SKM-1 treated with dmso at 0.1 percent for 144 hours (cell line): ENCODE data around the gene RAB38.

Experiments
- DNase-seq: peaks from one replicate; lab custom pipeline; 2025; ENCODE audit not compliant: unreplicated experiment; lab: John Stamatoyannopoulos, UW

Gene RAB38

DNA sequence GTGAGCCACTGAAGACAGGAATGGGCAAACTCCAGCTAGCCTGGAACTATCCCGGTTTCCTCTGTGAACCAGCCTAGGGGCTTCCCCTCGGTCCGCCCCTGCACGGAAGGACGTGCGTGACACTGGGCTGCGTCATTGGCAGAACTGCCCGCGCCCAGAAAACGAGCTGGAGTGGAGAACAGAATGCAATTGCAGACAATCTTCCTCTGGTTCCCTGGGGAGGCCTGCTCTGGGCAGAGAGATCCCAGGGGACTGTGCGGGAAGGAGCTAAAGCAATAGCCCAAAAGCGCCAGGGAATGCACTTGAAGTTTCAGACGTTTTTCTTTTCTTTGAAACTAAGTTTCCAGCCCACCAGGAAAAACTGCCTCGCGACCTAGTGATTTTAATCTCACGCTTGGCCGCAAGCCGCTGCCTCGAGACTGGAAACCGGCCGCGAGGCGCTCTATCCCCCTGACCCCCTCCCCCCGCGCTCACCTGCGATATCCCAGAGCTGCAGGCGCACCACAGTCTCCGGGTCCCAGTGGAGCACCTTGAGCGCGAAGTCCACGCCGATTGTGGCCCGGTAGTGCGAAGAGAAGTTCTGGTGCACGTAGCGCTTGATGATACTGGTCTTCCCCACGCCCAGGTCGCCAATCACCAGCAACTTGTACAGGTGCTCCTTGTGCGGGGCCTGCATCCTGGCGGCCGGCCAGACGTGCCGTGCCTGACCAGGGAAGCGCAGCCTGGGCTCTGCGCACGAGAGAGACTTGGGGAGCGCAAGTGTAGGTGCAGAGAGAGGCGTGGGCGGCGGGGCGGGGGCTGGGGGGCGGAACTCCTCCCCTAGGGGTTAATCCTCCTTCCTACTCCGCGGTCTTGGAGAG lies at the start of gene RAB38:
RAB38 (minus strand) TSS at position 735 of the 860 bp plus-strand sequence; CDS start at position 676, 59 bp downstream.
- peak; percentile 37 for DNase-seq

DNA sequence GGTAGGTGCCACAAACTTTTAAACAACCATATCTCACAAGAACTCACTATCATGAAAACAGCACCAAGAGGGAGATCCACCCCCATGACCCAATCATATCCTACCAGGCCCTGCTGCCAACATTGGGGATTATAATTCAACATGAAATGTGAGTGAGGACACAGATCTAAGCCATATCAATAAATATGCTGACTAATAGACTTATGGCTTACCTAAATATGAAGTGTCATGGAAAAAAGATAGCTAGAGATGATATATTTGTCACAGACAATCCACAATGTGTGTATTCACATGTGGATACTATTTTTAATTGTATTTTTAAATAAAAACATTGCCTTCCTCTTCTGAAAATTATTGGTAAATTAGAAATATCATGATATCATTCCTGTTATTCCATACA lies 38.2 kb upstream of the RAB38 start:
- DNase-seq = no peak

DNA sequence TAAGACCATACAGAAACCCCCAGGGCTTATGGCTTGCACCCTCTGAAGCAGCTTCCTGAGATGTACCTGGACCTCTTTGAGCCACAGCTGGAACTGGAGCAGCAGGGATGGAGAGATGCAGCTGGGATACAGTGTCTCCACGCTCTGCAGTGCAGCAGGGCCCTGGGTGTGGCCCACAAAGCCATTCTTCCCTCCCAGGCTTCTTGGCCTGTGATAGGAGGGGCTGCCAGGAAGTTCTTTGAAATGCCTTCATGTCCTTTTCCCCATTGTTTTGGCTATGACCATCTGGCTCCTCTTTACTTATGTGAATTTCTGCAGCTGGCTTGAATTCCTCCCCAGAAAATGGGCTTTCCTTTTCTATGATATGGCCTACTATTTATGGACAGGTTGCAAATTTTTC lies 37.1 kb upstream of the RAB38 start:
- no peak for DNase-seq

DNA sequence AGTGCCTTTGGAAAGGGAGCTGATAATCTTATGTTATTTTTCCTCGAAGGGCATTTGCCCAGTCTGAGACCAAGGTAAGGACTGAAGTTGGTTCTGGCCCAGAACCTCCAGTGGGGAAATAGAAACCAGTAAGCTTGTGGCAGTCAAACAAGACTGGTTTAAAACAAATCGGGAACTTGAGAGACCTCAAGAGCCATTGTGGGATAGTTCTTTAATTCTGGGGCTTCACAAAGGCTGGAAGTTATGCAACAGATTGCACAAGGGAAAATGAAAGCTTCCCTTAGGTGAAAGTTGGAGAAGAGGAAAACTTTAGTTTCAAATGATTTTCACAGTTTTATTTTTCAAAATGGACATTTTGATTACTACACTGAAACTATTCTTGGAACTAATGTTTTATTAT lies 33.5 kb upstream of the RAB38 start:
- peak; percentile 63 for DNase-seq

DNA sequence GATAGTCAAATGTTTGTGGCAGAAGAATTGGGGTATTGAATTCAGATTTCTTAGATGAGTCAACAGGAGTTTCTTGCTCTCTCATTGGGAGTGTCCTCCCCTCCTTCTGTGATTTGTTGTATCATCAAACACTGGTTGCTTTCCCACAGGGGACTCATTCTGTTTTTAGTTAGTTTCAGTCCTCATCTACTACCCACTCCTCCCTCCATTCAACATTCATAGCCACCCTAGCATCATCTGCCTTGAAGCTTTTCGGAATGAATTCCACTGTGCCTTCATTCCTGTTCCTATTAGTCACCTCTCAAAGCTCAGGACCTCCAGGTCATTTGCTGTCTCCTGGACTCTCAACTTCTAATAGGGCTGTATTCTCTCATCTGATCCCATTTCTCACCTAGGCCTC lies 31.5 kb upstream of the RAB38 start:
- DNase-seq = no peak

DNA sequence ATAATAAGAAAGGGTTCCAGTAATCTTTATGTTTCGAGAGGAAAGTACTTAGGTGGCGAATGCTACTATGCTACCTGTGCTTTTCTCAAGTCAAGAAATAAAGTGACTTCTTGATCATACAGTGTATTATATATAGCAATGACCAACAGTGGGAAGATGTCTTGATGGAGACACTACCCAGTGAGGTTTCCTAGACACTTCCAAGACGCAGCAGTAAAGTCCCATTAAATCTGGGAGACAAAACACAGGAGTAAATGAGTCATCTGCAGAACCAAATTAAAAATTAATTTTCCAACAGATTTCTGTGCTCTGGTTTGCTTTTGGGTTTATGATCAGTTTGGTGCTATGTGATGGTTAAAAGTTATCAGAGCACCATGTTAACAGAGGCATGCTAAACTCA lies 29.1 kb upstream of the RAB38 start:
- no peak for DNase-seq

DNA sequence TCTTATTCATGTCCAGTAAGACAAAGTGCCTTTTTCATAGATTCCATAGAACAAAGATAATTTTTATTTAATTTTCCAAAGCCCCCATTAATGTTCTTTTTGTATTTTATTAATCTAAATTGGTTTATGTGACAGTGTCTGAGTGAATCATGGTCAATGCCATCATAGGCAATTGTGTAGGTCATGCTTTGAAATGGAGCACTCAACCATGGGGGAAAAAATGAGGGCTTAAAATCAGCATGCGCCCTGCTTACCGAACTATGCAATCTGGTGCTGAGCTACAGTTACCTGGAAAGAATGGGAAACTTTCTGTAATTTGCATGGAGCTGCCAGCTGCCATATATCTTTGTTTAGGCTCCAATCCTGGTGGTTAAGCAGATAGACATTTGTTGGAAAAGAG lies 28.4 kb upstream of the RAB38 start:
- no peak for DNase-seq

DNA sequence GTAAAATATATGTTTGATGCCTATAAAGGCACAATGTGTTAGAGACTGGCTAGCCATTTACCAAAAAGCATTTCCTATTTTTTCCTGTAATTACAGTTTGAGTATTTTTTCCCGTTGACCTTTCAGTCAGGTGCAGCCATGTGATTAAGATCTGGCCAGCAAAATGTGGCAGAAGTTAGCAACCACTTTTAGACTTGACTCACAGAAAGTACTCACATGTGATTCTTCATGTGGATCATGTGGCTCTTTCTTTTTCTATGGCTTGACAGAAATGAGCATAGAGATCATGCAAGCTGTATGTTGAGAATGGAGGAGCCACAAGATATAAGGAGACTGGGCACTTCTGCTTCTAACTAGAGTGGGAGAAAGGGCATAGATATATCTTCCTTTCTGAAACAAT lies 27.3 kb upstream of the RAB38 start:
- DNase-seq = no peak

DNA sequence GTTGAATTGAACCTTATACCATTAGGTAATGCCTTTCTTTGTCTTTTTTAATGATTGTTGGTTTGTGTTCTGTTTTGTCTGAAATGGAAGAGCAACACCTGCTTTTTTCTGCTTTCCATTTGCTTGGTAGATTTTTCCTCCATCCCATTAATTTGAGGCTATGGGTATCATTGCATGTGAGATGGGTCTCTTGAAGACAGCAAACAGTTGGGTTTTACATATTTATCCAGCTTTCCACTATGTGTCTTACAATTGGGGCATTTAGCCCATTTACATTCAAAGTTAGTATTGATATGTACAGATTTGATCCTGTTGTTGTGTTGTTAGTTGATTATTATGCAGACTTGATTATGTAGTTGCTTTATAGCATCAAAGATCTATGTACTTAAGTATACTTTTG lies 21.1 kb upstream of the RAB38 start:
- DNase-seq = no peak

DNA sequence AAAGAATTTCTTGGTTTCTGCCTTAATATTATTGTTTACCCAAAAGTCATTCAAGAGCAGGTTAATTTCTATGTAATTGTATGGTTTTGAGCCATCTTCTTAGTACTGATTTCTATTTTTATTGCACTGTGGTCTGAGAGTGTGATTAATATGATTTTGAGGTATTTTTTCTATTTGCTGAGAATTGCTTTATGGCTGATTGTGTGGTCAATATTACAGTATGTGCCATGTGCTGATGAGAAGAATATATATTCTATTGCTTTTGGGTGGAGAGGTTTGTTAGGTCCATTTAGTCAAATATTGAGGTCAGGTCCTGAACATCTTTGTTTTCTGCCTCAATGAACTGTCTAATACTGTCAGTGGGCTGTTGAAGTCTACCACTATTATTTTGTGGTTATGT lies 20.7 kb upstream of the RAB38 start:
- DNase-seq = no peak

DNA sequence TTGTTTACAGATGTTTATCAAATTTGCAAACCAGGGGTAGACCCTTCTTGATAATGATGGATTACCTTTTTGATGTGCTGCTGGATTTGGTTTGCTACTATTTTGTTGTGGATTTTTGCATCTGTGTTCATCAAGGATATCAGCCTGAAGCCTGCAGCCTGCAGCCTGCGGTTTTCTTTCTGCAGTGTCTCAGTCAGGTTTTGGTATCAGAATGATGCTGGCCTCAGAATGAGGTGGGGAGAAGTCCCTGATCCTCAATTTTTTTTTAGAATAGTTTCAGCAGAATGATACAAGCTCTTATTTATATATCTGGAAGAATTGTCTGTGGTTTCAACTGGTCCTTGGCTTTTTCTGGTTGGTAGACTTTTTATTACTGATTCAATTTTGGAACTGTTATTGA lies 19.7 kb upstream of the RAB38 start:
- DNase-seq = no peak

DNA sequence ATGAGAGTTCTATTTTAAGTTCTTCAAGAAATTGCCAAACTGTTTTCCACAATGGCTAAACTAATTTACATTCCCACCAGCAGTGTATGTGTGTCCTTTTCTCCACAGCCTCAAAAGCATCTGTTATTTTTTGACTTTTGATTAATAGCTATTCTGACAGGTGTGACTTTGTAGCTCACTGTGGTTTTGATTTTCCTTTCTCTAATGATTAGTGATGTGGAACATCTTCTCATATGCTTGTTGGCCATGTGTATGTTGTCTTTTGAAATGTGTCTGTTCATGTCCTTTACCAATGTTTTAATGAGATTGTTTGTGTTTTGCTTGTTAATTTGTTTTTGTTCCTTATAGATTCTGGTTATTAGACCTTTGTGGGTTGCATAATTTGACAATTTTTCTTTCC lies 18.0 kb upstream of the RAB38 start:
- no peak for DNase-seq

DNA sequence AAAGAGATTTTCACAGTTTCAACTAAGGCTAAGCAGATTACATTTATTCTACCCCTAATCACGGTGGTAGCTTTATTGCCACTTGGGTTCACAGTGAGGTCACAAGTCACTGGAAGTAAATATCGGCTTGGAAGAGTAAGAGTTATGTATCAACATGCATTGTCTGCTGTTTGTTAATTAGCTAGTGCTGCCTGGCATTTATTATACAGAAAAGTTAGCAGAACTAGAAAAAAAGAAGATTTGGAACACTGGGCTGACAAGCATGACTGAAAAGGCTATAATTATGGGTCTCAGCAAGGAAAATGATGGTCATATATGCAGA lies 13.7 kb upstream of the RAB38 start:
- DNase-seq = no peak

DNA sequence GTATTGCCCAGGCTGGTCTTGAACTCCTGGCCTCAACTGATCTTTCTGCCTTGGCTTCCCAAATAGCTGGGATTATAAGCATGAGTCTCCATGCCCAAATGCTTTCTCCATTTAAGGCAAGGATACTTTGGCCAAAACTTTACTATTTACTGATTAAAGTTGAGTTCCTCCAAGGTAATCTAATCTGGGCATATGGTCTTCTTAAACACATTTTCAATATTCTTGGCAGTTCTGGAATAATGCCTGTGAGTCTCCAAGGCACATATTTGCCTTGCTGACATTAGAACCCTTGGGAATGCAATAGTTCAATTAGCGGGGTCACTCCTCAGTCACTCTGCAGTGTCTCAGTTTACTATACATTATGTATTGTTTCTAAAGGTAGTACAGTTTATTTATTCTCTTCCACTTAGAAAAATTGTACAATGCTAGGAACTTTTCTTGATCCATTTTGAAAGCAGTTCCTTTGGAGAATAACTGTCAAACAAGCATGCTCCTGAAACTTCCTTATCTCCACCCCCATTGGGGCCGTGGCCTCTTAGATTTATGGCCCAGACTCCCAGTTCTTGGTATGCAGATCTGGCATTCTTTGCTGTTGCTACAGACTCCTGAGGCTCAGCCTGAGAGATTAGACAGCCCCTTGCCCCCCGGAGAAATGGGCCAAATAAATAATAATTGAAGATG lies 13.1 kb upstream of the RAB38 start:
- no peak for DNase-seq

DNA sequence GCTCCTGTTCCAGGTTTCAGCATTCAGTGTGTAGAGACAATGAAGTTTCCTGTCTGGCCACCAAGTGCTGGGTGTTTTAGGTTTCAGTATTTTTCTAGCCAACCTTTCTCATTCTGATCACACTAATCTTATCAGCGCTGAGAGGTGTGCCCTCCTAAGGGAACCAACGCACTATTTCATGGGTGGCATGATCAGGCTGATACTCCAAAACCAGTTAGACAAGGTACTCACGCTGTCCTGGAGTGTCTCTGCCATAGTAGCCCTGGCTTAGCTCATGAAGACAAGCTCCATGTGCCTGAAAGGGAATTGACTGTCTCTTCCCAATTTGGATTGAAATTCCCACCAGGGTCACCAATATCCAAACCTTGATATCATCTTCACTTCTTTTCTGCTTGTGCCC lies 8.0 kb upstream of the RAB38 start:
- DNase-seq = no peak

DNA sequence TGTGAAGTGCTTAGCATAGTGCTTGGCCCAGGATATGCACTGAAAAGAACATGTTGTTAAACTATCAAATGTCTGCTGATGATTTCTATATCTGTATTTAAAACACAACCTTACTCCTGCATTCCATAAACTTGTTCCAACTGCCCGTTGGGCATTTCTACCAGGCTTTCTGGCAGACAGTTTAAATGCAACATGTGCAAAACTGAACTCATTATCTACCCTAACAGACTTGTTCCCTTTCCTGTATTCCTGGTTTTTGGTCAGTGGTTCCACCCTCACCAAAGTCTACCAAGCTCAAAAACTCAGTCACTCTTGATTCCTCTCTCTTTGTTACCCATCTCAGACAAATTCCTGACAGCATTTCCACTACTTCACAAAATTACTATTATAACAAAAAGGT lies 6.5 kb upstream of the RAB38 start:
- no peak for DNase-seq

DNA sequence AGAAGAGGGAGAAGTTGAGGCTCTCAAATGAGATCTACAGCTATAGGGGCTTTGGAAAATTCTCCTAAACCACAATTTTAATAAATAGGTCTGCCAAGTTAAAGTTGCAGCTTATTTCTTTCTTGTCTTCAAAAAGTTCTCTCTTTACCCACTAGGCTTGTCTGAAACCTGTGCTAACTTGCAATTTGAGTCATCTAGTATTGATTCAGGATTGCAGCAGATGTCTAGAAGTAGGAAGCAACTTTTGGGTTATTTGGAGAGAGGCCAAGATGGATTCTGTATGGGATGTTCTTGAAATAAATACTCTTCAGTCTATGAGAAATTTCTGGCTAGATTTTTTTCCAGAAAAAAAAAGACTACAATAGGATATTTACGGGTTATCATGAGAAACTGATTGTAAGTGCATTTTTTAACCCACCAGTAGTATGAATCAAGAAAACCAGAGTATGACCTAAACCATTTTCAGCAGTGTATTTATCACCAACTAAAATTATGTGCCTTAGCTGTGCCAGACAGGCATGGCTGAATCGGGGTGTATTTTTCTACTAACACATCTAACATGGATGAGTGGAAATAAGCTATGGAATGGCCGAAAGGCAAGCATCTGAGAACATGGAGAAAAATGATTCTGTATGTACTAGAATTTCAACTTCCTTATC lies 4.9 kb upstream of the RAB38 start:
- no peak for DNase-seq

DNA sequence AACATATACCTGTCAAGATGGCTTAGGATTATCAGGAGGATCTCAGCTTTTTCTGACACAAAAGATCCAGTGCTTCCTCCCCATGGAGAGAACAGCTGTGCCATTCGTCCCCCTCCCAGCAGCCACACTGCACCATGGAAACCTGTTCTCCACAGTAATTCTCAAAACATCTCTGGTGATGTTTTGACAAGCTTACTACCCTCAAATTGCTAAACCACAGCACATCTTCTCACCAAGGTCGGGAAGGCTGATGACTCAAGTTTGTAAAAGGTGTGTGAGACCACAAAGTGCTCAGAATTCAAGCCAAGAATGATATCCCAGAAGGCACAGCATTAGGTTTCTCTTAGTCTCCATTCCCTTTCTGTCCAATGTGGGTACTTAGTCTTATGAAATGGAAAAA lies 3.9 kb upstream of the RAB38 start:
- no peak for DNase-seq

DNA sequence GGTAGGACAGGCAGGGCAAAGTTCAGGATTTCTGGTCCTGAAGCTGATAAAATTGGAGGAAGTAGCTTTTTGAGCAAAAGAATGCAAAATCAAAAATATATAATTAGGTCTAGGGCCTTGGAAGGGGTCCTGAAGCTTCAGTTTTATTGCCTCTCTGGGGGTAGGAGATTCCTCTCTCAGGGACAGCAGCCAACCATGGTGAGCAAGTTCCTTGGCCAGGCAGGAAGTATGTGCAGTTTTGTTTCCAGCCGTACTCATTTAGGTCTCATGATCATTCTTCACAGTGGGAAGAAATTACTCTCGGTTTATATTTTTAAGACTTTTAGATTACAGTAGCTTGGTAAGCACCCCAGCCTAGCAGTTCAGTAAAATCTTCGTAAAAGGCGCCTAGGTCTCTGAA lies 2.9 kb upstream of the RAB38 start:
- no peak for DNase-seq

DNA sequence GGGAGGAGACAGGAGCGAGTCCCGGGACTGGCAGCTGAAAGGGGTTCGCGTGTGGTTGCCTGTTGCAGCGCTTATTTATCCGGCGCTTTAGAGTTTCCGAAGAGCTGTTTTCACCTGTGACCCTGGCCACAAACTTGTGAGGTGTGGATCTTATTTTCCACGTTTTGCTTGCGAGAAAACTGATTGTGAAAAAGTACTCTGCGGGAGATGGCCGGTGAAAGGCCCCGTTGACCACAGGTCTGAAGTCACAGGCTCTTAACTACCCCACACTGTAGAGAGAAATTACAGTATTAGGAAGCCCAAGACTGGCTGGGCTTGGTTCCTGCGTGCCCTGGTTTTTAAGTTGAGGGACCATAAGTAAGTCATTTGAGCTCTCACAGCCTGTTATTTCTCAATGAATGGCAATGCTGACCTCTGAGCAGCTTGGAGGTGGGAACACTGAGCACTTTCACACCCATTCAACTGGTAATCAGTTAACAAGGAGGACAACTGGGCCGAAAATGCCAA lies 379 bp upstream of the RAB38 start:
- DNase-seq = peak; percentile 30

DNA sequence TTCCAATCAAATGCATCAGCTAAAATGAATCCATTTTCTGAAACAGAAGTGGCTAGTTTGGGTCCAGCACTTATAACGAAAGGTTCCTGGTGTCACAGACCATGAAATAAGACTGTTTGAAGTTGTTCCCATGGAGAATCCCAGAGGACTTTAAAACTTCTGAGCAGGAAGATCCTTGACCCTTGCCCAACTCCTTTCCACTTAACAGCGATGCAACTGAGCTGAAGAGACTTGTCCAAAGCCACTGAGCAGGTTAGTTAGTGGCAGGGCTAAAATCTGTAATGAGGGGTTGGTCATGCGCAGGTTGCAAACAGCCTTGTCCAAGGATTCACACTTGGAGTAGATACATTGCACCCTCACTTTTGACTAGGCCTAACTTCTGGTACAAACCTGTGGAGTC lies 1.3 kb downstream of the RAB38 start:
- DNase-seq = no peak

DNA sequence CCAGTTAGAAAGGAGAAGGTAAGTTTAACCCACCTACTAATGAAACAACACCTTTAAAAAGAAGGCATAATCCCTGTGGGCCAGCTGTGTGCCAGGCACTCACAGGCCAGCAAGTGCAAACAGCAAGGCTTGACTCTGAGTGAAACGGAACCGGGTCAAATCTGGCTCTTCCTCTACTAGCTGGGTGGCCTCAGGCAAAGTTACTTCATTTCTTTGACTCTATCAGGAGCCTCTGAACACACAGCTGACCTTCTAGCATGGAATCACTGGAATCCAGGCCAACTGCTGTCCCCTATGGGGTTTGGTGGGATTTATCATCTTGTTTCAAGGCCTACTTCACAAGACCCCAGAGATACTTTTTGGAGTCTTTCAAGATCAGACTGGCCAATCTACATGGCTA lies 3.3 kb downstream of the RAB38 start:
- no peak for DNase-seq
